ENCODE measurements around the gene GNGT1.

Gene GNGT1

GRCh38 chr7:93938293-93938692 is 31.9 kb downstream of the GNGT1 start:
- DNase-seq (ENCODE audit: low spot score) (no peak), FAIRE-seq (no peak)

GRCh38 chr7:93941945-93942344 is 35.6 kb downstream of the GNGT1 start:
- DNase-seq (ENCODE audit: low spot score) (no peak), FAIRE-seq (no peak)

GRCh38 chr7:93943816-93944540 is 37.6 kb downstream of the GNGT1 start:
- DNase-seq (ENCODE audit: low spot score) (no peak), FAIRE-seq (no peak)

GRCh38 chr7:93944673-93945072 is 38.3 kb downstream of the GNGT1 start:
- DNase-seq (ENCODE audit: low spot score) (no peak), FAIRE-seq (no peak)

- no peak for FAIRE-seq
- no peak for DNase-seq (ENCODE audit: low spot score)
Measured at GRCh38 chr7:93945083-93945482, 38.7 kb downstream of the GNGT1 start.

- no peak for DNase-seq (ENCODE audit: low spot score)
- no peak for FAIRE-seq
Measured at GRCh38 chr7:93945756-93946535, 39.6 kb downstream of the GNGT1 start.

GRCh38 chr7:93948106-93948505 is 41.7 kb downstream of the GNGT1 start:
- no peak for DNase-seq (ENCODE audit: low spot score)
- FAIRE-seq: no peak

- FAIRE-seq: peak; percentile 23
- no peak for DNase-seq (ENCODE audit: low spot score)
Measured at GRCh38 chr7:93948873-93949272, 42.5 kb downstream of the GNGT1 start.

- DNase-seq (ENCODE audit: low spot score): peak; percentile 23
Measured at GRCh38 chr7:93949423-93949822, 43.1 kb downstream of the GNGT1 start.

GRCh38 chr7:93955304-93955703 is 48.9 kb downstream of the GNGT1 start:
- FAIRE-seq: no peak
- DNase-seq (ENCODE audit: low spot score): no peak

More at GRCh38 chr7:93949423-93949822, 43.1 kb downstream of the GNGT1 start:
- no peak for FAIRE-seq

GRCh38 chr7:93957767-93958166 is 51.4 kb downstream of the GNGT1 start:
- DNase-seq (ENCODE audit: low spot score) (no peak), FAIRE-seq (no peak)

GRCh38 chr7:93958216-93958615 is 51.8 kb downstream of the GNGT1 start:
- no peak for FAIRE-seq
- no peak for DNase-seq (ENCODE audit: low spot score)

- FAIRE-seq: no peak
- DNase-seq (ENCODE audit: low spot score): no peak
Measured at GRCh38 chr7:93958651-93959050, 52.3 kb downstream of the GNGT1 start.

Measured in urothelium cell line (cell line).